ENCODE measurements around the gene CYSRT1.

DNA sequence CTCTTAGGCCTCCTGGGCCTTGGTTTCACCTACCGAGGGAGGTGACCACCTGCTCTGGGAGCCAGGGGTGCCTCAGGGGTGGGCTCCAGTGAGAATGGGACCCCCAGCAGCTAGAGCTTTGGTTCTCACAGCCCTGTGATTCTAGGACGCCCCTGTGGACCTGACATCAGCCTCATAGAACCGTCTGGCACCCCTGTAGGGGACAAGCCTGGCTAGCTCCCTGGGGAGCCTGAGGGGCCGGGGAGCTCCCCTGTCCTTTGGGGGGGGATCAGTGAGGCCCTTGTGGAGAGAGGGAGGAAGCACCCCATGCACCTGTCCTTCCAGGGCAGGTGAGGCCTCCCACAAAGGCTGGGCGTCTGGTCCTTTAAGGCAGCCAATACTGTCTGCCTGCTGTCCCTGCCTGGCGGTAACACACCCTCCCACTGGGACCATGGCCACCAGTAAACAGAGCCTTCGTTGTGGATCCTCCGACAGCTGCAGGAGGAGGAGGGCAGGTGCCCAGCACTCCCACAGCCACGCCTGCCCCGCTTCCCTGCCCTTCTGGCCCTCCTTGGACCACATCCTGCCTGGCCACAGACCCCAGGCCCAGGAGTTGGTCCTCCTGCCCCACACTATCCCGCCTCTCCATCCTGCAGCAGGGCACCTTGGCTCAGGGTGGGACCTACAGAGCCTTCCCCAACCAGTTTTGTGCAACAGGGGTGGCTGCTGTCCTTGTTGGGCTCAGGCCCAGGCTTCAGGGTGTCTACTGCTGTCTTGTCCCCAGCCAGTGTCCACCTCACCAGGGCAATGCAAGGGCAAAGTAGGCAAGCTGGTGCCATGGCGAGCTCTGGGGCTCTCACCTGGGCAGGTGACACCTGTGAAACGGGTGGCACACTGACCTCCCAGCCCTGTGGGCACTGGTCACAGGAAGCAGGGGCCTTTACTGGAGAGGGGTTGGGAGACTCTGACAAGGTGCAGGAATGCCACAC lies 13.1 kb downstream of the CYSRT1 start:
- TF ChIP-seq EZH2phosphoT487 (IDR thresholded peaks at IDR 0.05; ENCODE audit: borderline replicate concordance, low read length) (no peak), EZH2 (IDR thresholded peaks at IDR 0.05; ENCODE audit: low read length, unreplicated experiment) (no peak)
- TF ChIP-seq, protein P1, sequence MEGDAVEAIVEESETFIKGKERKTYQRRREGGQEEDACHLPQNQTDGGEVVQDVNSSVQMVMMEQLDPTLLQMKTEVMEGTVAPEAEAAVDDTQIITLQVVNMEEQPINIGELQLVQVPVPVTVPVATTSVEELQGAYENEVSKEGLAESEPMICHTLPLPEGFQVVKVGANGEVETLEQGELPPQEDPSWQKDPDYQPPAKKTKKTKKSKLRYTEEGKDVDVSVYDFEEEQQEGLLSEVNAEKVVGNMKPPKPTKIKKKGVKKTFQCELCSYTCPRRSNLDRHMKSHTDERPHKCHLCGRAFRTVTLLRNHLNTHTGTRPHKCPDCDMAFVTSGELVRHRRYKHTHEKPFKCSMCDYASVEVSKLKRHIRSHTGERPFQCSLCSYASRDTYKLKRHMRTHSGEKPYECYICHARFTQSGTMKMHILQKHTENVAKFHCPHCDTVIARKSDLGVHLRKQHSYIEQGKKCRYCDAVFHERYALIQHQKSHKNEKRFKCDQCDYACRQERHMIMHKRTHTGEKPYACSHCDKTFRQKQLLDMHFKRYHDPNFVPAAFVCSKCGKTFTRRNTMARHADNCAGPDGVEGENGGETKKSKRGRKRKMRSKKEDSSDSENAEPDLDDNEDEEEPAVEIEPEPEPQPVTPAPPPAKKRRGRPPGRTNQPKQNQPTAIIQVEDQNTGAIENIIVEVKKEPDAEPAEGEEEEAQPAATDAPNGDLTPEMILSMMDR (conservative IDR thresholded peaks at IDR 0.05; ENCODE audit: low read depth, low read length): no peak
